GM18858 (cell line): ENCODE measurements around the gene HAPLN1.
"Not testable (repeated sequence)": the region's sequence is repeated elsewhere in the genome, so short reads cannot be mapped to it uniquely, and the experiment has no call there.

Source experiments
- ATAC-seq: cut with Tn5 transposase; IDR thresholded peaks from one replicate; pipeline ENCODE4 v1.9.1; 2021; ENCODE audit not compliant: unreplicated experiment

The HAPLN1 gene

GRCh38 chr5:83720836-83721537 is at the start of gene HAPLN1:
Gene HAPLN1 (minus strand): TSS chr5:83720855. CDS start chr5:83673523, 47,332 bp downstream.
- no peak for ATAC-seq

- no peak for ATAC-seq
Observed at GRCh38 chr5:83767409-83767992, 46.8 kb upstream of the HAPLN1 start.

GRCh38 chr5:83764101-83764500 is 43.4 kb upstream of the HAPLN1 start:
- ATAC-seq: no peak

GRCh38 chr5:83760579-83760978 is 39.9 kb upstream of the HAPLN1 start:
- no peak for ATAC-seq

GRCh38 chr5:83752700-83753099 is 32.0 kb upstream of the HAPLN1 start:
- ATAC-seq: no peak

GRCh38 chr5:83751201-83751600 is 30.5 kb upstream of the HAPLN1 start:
- no peak for ATAC-seq

GRCh38 chr5:83750749-83751148 is 30.1 kb upstream of the HAPLN1 start:
- ATAC-seq: no peak

GRCh38 chr5:83745816-83746215 is 25.2 kb upstream of the HAPLN1 start:
- no peak for ATAC-seq

- no peak for ATAC-seq
Observed at GRCh38 chr5:83744821-83745220, 24.2 kb upstream of the HAPLN1 start.

GRCh38 chr5:83742089-83742488 is 21.4 kb upstream of the HAPLN1 start:
- ATAC-seq: no peak

GRCh38 chr5:83741571-83741970 is 20.9 kb upstream of the HAPLN1 start:
- ATAC-seq: no peak

- ATAC-seq: peak; percentile 76
Observed at GRCh38 chr5:83740741-83741140, 20.1 kb upstream of the HAPLN1 start.

GRCh38 chr5:83736169-83736568 is 15.5 kb upstream of the HAPLN1 start:
- not testable (repeated sequence) for ATAC-seq

- not testable (repeated sequence) for ATAC-seq
Observed at GRCh38 chr5:83735058-83735457, 14.4 kb upstream of the HAPLN1 start.

- ATAC-seq: peak; percentile 80
Observed at GRCh38 chr5:83731638-83732037, 11.0 kb upstream of the HAPLN1 start.

- ATAC-seq: no peak
Observed at GRCh38 chr5:83729362-83729761, 8.7 kb upstream of the HAPLN1 start.

- no peak for ATAC-seq
Observed at GRCh38 chr5:83726912-83727311, 6.3 kb upstream of the HAPLN1 start.

GRCh38 chr5:83724935-83725334 is 4.3 kb upstream of the HAPLN1 start:
- ATAC-seq: no peak

GRCh38 chr5:83724001-83724400 is 3.3 kb upstream of the HAPLN1 start:
- ATAC-seq: no peak

- ATAC-seq: no peak
Observed at GRCh38 chr5:83723031-83723430, 2.4 kb upstream of the HAPLN1 start.

- no peak for ATAC-seq
Observed at GRCh38 chr5:83721953-83722901, 1.6 kb upstream of the HAPLN1 start.
